ENCODE measurements around the gene SRGAP1.
"Not testable (repeated sequence)": the region's sequence is repeated elsewhere in the genome, so short reads cannot be mapped to it uniquely, and the experiment has no call there.

Gene SRGAP1

GRCh38 chr12:64125913-64126312 lies 281.4 kb downstream of the SRGAP1 start:
- no peak for DNase-seq

- no peak for DNase-seq
Measured at GRCh38 chr12:64127811-64128210, 283.3 kb downstream of the SRGAP1 start.

- no peak for DNase-seq
Measured at GRCh38 chr12:64128366-64128765, 283.9 kb downstream of the SRGAP1 start.

GRCh38 chr12:64130476-64130875 lies 286.0 kb downstream of the SRGAP1 start:
- DNase-seq = not testable (repeated sequence)

- DNase-seq = not testable (repeated sequence)
Measured at GRCh38 chr12:64131456-64131855, 287.0 kb downstream of the SRGAP1 start.

GRCh38 chr12:64132672-64133071 lies 288.2 kb downstream of the SRGAP1 start:
- not testable (repeated sequence) for DNase-seq

- DNase-seq = no peak
Measured at GRCh38 chr12:64137117-64137516, 292.6 kb downstream of the SRGAP1 start.

GRCh38 chr12:64139021-64139420 lies 294.5 kb downstream of the SRGAP1 start:
- DNase-seq = no peak

GRCh38 chr12:64142382-64142781 lies 297.9 kb downstream of the SRGAP1 start:
- no peak for DNase-seq

GRCh38 chr12:64142784-64143183 lies 298.3 kb downstream of the SRGAP1 start:
- no peak for DNase-seq

GRCh38 chr12:64145226-64145625 lies 300.7 kb downstream of the SRGAP1 start:
- DNase-seq = no peak

- DNase-seq = no peak
Measured at GRCh38 chr12:64147011-64147631, 302.6 kb downstream of the SRGAP1 start.

GRCh38 chr12:64147875-64148274 lies 303.4 kb downstream of the SRGAP1 start:
- DNase-seq = no peak

- DNase-seq = no peak
Measured at GRCh38 chr12:64154677-64155076, 310.2 kb downstream of the SRGAP1 start.

GRCh38 chr12:64157110-64157509 lies 312.6 kb downstream of the SRGAP1 start:
- no peak for DNase-seq

- no peak for DNase-seq
Measured at GRCh38 chr12:64160021-64160710, 315.7 kb downstream of the SRGAP1 start.

- no peak for DNase-seq
Measured at GRCh38 chr12:64160711-64161060, 316.2 kb downstream of the SRGAP1 start.

- DNase-seq = not testable (repeated sequence)
Measured at GRCh38 chr12:64166606-64167005, 322.1 kb downstream of the SRGAP1 start.

- not testable (repeated sequence) for DNase-seq
Measured at GRCh38 chr12:64167041-64167440, 322.5 kb downstream of the SRGAP1 start.

GRCh38 chr12:64170024-64170423 lies 325.5 kb downstream of the SRGAP1 start:
- no peak for DNase-seq

GRCh38 chr12:64170730-64171129 lies 326.2 kb downstream of the SRGAP1 start:
- DNase-seq = no peak

- no peak for DNase-seq
Measured at GRCh38 chr12:64171715-64172114, 327.2 kb downstream of the SRGAP1 start.

- no peak for DNase-seq
Measured at GRCh38 chr12:64172143-64172970, 327.9 kb downstream of the SRGAP1 start.

GRCh38 chr12:64173456-64173855 lies 329.0 kb downstream of the SRGAP1 start:
- DNase-seq = no peak

All from T1000 (cell line).